Fibroblast of gingiva (primary cell): ENCODE data around the gene OR2F2.

Experiments
- DNase-seq: peaks from one replicate; pipeline ENCODE4 v3.0.0-alpha.2; 2011; ENCODE audit warnings: low read depth

Gene OR2F2

DNA sequence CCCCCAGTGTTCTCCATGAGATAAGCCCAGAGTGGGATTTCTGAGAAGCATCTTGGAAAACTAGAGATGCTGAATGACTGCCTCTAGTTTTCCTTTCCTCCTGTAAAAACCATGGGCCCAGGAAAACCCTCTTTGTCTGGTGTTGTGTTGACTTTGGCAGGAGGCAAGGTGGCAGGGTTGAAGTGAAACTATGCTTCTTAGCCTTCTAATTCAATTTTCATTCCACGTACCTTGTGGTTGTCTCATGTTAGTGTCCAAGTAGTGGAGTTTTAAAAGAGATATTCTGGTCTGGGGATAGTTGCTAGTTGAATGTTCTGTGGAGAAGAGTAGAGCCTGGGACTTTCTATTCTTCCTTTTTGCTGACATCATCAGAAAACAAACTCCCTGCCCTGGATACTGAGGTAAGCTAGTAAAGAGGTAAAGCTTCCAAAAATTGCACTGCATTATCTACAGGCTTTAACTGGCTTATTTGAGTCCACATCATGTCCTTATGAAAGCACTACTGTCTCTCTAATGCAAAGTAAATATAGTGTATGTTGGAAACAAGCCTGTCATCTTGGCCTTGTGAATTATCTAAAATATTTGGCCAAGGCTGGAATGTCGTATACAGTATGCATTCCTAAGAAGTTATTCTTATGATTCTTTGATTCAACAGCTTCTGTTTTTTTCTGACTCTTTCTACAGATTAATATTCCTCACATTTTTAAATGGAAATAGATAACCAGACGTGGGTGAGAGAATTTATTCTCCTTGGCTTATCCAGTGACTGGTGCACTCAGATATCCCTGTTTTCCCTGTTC, at the start of gene OR2F2:
TSS of gene OR2F2 (plus strand) at position 708 of the 800 bp plus-strand sequence. CDS start at position 708, 0 bp downstream.
- DNase-seq, result peak; percentile 70

DNA sequence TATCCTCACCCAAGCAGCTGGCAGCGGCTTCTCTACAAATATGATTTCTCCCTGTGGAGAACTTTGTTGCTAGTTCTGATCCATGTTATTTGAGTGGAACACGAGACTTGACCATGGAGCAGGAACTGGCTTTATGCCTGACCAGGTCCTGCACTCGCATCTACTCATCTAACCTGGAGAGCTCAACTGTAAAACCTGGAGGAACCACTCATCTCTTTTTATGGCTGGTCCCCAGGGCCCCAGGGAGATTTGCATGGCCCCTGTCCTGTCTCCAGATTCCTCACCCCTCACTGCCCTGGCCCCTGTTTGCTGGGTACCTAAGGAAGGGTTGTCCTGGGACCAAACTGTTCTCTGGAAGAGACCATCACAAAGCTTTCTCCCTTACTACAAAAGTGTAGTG, 49.1 kb upstream of the OR2F2 start:
- DNase-seq, result no peak

DNA sequence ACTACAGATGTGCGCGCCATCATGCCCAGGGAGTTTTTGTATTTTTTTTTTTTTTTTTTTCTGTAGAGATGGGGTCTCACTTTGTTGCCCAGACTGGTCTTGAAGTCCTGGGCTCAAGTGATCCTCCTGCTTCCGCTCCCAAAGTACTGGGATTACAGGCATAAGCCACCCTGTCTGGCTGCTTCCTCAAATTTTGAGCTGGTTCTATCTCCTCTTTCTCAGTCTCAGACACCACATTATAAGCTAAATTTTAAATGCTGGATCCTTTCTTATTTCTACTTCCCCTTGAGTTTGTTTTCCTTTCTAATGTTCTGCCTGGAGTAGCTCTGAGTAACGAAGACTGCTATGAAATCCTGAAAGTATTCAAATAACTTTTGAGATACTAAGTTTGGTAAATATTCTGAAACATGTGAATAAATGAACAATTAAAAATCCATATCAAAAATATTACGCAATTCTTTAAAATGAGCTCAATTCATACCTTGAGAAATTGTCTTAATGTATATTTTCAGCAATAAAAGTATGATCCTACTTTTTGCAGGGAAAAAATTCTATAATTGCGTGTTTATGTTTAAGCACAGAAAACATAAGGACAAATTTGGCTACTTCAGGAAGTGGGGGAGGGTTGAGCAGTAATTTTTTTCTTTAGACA, 48.1 kb upstream of the OR2F2 start:
- no peak for DNase-seq

DNA sequence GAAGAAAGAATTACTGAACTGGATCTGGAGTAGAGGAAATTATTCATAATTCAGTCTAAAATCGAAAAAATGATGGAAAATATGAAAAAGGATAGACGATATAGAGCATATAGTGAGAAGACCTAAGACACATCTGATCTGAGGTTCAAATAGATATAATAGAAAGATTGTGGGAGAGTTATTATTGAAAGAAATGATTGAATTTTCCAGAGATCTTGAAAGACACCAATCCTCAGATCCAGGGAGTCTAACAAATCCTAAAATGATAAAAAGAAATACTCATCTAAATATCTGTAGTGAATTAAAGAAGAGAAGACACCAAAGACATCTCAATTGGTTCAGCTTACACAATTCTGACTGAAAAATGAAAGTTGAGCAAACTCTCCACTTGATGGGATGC, 46.0 kb upstream of the OR2F2 start:
- no peak for DNase-seq

GRCh38 chr7:143890558-143890957, 44.5 kb upstream of the OR2F2 start:
- no peak for DNase-seq

- DNase-seq, result no peak
Observed at GRCh38 chr7:143891457-143891856, 43.6 kb upstream of the OR2F2 start.

DNA sequence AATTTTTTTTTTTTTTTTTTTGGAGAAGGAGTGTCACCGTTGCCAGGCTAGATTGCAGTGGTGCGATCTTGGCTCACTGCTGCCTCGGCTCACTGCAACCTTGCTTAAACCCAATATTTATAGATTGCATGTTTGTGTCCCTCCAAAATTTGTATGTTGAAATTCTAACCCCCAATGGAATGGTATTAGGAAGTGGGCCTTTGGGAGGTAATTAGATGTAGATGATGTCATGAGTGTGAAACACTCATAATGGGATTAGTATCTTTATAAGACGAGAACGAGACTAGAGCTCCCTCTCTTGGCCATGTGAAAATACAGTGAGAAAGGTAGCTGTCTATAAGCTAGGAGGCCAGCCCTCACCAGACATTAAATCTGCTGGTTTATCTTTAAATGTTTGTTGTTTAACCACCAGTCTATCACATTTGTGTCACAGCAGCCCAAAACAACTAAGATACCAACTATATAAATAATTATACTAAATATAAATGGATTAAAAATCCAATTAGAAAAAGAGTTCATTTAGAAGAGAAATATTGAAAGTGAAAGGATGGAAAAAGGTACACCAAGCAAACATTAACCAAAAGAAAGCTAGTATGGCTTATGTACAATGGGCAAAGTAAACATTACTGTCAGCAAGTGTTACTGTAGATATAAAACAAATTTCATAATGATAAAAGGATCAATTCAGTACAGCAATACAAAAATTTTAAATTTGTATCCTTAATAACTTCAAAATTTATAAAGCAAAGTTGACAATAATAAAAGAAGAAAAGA, 42.3 kb upstream of the OR2F2 start:
- no peak for DNase-seq

DNA sequence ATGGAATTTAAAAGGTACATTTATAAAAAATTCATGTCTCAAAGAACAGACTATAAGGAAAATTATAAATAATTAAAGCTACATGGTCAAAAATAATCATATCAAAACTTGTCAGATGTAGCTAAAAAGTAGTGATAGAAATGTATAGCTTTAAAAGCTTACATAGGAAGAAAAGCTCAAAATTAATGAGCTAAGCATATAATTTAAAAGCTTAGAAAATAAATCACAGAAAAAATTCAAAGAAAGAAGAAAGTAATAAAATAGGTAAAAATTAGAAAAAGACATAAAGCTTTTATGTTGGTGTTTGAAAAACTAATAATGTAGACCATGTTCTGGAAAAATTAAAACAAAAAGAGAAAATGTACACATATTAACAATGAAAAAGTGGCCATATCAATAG, 38.4 kb upstream of the OR2F2 start:
- DNase-seq, result no peak

GRCh38 chr7:143898810-143899209, 36.2 kb upstream of the OR2F2 start:
- no peak for DNase-seq

DNA sequence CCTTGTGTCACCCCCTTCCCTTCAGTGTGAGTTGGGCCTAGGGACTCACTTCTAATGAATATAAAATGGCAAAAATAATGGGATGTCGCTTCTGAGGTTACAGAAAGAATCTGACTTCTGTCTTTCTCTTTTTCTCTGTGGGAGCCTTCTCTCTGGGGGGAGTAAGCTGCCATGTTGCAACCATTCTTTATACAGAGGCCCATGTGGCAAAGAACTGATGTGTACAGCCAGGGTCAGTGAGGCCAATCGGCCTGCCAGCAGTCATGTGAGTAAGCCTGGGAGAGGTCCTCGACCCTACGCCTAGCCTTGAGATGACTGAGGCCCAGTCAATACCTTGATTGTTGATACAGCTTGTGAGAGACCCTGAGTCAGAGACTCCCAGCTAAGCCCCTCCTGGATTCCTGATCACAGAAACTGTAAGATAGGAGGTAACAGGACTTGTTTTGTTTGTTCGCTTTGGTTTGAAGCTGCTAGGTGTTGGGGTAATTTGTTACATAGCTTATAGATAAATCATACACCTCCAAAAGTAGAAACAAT, 34.7 kb upstream of the OR2F2 start:
- DNase-seq, result no peak

DNA sequence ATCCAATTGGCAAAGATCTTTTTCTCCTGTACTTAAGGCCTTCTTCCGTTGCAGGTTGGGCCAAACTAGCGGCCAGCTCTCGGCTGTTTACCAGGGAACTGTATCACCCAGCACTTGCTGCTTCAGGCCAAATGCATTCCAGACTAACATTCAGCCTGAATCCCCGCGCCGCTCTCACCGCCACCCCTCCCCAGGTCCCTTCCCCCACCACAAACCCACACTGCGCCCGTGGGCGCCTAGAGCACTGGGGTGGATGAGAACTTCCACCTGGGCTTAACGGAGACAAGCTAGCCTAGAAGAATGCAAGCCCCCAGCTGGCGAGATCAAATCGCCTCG, 33.7 kb upstream of the OR2F2 start:
- peak; percentile 44 for DNase-seq

DNA sequence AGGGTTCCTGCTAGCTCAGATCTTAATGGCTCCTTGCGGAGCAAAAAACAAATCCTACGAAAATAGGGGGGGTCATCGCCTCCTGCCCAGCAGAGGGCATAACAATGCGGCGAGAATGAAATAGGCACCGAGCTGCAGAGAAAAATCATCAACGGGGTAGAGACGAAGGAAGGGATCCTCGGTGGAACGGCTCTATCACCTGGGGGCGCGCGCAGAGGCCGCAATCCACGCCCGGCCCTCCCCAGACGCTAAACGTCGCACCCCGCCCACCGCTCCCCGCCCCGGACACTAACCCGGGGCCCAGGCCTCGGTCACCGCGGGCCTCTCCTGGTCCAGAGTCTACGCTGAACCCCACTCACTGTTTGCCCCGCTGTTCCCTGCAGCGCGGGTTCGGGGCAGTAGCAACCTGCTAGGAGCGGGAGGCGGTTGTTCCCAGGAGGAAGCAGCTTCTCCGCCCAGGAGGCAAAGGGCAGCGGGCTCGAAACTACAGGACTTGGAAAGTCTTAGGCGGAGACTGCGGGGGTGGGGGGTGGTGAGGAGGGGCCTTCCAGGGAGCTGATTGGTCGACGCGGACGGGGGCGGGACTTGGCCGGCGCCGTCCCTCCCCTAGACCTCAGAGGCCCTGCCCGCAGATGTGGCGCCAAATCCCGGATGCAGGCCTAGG, 33.2 kb upstream of the OR2F2 start, which contains the start of gene TCAF1:
TSS of gene TCAF1 (minus strand) at position 509 of the 664 bp plus-strand sequence. CDS start 25,568 bp downstream, outside the sequence.
- peak; percentile 94 for DNase-seq

DNA sequence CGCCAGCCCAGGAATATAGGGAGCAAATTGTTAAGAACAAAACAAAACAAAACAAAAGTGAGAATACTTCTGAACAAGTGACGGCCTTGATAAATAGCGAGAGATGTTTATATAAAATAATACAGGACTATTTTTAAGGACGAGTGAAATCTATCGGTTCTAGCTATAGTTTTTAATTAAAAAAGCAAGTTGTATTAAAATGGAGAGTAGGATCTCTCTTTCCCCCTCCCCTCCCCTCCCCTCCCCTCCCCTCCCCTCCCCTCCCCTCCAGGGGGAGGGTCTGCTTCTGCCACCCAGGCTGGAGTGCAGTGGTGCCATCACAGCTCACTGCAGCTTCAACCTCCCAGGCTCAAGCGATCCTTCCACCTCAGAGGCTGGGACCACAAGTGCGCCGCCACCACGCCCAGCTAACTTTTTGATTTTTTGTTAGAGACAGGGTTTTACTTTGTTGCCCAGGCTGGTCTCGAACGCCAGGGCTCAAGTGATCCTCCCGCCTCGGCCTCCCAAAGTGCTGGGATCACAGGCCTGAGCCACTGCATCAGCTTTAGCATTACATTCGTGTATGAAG, 32.6 kb upstream of the OR2F2 start:
- DNase-seq, result no peak

GRCh38 chr7:143905509-143905908, 29.5 kb upstream of the OR2F2 start:
- no peak for DNase-seq

DNA sequence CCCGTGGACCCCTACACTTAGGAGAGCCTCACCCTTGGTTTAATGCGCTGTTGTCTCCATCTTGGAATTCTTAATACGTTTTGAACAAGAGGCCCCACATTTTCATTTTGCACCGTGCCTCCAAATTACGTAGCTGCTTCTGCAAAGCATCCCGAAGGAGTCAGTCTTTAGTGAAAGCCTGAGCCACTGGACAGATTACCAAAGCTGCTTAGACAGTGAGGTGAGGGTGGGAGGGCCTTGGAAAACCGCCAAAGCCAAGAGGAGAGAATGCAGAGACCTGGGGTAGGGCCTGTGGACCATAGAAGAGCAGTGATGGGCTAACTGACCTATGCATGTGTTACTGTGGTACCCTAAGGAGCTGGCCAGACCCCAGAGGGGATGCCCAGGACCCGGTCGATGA, 28.9 kb upstream of the OR2F2 start:
- DNase-seq, result no peak

GRCh38 chr7:143906895-143907294, 28.1 kb upstream of the OR2F2 start:
- DNase-seq, result no peak

DNA sequence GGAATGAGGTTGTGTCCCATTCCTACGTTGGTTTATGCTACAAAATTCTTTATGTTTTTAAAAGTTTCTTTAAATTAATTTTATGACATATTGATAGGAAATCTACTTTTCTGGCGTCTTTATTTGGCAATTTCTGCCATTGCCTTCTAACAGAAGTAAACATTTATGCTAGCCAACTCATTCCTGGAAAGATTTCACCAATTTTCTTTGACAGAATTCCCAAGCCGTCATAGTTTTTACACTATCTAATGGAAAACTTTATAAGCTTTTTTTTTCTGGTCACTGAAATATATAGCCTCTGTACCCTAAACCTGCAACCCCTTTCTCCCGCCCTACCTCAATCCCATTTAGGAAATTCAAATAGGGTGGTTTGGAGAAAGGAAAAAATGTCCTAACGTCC, 26.9 kb upstream of the OR2F2 start:
- DNase-seq, result no peak

DNA sequence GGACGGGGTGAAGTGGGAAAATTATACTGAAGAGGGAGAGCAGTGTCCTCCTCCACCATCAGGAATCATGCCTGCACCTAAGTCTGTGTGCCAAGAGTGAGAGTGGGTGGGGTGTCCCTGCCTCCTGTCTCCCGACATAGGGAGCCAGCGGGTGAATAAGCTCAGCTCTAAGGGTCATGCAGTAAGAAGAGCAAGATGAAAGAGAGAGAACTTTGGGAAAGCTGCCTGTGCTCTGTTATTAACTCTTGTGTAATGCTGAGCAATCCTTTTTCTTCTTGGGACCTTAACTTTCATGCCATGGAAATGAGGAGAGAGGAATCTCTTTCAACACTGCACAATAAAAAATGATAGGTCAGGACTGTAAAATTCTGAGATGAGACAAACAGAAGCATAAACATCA, 25.2 kb upstream of the OR2F2 start:
- DNase-seq, result peak; percentile 10

DNA sequence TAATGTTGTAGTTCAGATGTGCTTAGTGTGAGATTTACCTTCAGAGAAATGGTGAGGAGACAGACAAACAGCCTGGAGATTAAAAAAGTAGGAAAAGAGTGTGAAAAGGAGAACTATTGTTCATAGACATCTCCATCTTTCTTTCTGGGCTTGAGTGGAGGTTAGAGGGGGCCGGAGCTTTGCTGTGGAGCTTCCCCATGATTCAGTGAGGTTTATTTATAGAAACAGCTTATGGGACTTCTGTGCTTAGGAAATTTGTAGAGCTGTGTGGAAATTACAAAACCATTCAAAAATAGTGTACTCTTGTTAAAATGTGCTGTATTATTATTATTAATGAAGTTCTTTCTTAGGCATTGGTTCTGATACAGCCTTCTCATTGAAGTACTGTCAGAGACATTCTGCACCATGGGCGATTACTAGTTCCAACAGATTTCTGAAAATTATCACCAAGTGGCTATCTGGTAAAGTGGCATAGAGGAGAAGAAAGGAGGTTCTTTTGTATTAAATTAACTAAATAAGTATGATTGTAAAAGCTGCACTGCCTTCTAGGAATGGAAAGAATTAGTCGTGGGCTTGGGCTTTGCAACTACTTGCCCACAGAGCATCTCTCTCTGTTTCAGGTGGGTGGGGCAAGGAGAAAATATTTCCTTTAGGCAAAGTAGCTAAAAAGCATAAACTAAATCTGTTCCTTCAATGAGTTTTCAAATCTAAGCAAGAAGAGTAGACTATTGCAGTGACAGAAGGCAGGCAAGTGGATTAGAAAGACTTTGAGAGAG, 24.4 kb upstream of the OR2F2 start:
- DNase-seq, result no peak

GRCh38 chr7:143913945-143914615, 21.0 kb upstream of the OR2F2 start:
- no peak for DNase-seq
